Activated CD8-positive, alpha-beta memory T cell treated with anti-CD3 and anti-CD28 coated beads for 36 hours (primary cell): ENCODE results near the gene CLIC2. TPM values are rescaled to one million over a fixed set of nuclear protein-coding genes. Genes with fewer than 3 reads are reported as not detected.
"Not testable (repeated sequence)": the region's sequence is repeated elsewhere in the genome, so short reads cannot be mapped to it uniquely, and the experiment has no call there.

Source experiments
- CTCF ChIA-PET: fragments of 350-600 bp; sonication (Branson Sonifier 250); formaldehyde crosslinking; loops from one replicate; lab custom pipeline; 2021; ENCODE audit warnings: antibody characterized with exemption; lab: Charles Lee
- POLR2A ChIA-PET: fragments of 350-600 bp; sonication (Branson Sonifier 250); formaldehyde crosslinking; loops from one replicate; lab custom pipeline; 2021; ENCODE audit warnings: antibody characterized with exemption; lab: Charles Lee
- total RNA-seq, 2 experiments: library from RNA; stranded (reverse); gene quantifications; one replicate each; pipeline ENCODE4 v1.2.3, GENCODE V29; 2021

CLIC2 gene
- under 1 TPM; 0.27 to 0.32 TPM for total RNA-seq

DNA sequence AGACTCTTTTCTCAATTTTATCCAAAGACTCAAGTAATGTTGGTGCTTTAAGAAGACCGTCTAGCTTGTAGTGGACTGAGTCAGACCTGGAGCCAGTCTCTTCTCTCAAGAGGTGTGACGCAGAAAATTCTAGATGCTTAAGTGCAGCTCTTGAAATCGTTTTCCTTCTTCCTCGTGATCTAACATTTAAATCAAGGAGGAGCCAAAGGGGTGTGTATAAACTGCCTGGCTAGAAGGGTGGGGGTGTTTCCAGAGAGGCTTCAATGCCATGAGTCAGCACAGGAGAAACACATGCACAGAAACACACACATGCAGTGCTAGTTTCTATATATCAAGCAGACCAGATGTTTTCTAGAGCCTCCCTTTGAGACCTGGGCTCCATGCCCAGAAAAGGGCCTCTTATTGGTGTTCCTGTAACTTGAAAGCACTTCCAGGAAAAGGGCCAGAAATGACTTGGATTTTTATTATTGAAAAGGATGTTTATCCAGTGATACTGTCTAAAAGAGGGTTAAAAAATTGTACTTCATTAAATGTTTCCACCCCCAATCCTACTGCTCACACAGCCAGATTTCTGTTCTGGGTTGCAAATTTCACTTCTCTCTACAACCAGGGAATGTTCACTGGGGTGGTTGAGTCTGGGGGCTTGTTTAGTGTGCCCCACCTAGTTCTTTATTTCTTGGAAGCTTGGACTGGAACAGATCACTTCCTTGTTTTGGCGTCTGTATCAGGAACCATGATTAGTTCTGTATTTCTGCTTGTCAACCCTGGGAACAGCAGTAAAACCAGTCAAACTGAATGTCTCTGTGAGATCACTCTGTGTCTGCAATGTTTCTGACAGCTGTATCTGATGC lies at the start of gene CLIC2:
Gene CLIC2 (minus strand): TSS at position 129 of the 851 bp plus-strand sequence. CDS start 187 bp downstream, outside the sequence.
- POLR2A ChIA-PET = no interaction called here
- CTCF ChIA-PET = interaction anchor here (0.6 kb wide), 1 partner anchor 578 kb away, joined by 3 read pairs; no protein-coding TSS in a partner anchor

DNA sequence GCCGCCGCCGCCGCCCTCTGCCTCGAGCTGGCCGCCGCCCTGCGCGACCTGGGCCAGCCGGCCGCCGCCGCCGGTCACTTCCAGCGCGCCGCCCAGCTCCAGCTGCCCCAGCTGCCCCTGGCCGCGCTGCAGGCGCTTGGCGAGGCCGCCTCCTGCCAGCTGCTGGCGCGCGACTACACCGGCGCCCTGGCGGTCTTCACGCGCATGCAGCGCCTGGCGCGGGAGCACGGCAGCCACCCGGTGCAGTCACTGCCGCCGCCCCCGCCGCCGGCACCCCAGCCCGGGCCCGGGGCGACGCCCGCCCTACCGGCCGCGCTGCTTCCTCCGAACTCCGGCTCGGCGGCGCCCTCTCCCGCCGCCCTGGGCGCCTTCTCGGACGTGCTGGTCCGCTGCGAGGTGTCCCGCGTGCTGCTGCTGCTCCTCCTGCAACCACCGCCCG lies 48.1 kb upstream of the CLIC2 start:
- POLR2A ChIA-PET, CTCF ChIA-PET: not testable (repeated sequence)

DNA sequence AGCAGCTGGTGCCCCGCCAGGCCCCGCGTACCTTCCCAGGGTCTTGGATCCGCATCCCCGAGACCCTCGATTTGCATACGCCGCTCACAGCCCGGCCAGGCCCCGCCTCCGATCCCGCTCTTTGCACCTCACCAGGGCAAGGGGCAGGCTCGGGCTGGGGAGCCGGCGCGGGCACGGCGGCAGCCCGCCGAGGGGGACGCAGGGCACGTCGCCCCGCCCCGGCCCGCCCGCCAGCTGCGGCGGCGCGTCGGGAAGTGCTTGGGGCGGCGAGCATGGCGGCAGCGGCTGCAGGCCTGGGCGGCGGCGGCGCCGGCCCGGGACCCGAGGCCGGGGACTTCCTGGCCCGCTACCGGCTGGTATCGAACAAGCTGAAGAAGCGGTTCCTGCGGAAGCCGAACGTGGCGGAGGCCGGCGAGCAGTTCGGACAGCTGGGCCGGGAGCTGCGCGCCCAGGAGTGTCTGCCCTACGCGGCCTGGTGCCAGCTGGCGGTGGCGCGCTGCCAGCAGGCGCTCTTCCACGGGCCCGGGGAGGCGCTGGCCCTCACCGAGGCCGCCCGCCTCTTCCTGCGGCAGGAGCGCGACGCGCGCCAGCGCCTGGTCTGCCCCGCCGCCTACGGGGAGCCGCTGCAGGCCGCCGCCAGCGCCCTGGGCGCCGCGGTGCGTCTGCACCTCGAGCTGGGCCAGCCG lies 47.6 kb upstream of the CLIC2 start, which contains the start of gene F8A2:
Gene F8A2 (plus strand): TSS at position 253 of the 686 bp plus-strand sequence. CDS start 20 bp downstream, at position 273.
- CTCF ChIA-PET, POLR2A ChIA-PET: not testable (repeated sequence)

DNA sequence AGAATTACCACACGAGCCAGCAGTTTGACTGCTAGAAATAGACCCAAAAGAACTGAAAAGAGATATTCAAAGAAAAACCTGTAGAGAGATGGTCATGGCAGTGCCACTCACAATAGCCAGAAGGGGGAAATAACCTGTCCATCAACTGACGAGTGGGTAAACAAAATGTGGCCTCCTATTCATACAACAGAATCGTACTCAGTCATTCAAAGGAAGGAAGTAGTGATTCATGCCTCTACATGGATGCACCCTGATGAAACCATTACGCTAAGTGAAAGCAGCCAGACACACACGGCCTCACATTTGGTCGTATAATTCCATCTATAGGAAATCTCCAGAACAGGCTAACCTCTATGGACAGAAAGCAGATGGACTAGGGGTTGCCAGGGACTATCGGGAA lies 45.4 kb upstream of the CLIC2 start:
- POLR2A ChIA-PET, CTCF ChIA-PET: not testable (repeated sequence)

DNA sequence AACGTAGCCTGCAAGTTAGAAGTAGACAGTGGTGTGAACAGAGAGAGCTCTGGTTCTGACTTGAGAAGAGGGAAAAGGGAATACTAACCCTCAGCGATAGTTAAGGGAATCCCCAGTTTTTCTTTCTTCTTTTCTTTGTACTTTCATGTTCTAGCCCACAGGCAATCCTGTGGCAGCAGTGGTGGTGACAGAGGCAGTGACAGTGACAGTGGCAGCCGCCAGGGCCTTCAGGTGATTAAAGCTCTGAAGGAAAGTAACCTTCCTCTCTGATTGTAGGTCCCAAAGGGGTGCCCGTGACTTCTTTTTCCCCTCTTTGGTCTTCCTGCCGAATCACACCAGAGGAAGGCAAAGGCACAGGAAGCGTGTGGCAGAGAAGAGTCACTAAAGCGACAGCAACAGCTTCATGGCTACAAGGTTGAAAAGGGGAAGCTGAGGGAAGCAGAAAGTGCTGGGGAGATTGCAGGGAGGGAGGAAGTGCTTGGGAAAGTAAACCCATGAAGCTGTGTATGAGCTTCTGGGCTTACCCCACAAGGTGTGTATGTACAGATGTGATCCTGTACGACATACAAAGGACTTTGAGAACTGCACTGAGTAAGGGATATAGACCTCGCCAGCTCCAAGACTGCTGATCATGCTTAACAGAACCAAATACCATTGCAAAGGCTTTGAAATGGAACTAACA lies 39.5 kb upstream of the CLIC2 start:
- POLR2A ChIA-PET = not testable (repeated sequence)

DNA sequence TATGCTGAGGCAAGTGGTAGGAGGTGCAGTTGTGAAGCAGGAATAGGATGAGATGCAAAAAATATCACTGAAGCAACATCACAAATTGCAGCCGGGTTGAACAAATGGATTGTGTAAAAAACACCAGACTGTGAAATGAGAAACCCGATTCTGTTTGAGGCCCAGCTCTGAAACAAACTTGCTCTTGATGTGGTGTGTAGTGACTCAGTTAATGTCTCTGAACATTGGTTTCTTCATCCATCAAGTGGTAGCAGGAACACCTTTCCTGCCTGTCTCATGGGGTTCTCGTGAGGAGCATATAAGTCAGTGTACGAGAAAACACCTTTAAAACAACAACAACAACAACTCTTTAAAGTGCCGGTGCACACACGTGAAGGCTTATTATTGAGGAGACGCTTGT lies 29.3 kb upstream of the CLIC2 start:
- POLR2A ChIA-PET, CTCF ChIA-PET: not testable (repeated sequence)

More for the DNA sequence above, 39.5 kb upstream of the CLIC2 start:
- CTCF ChIA-PET = not testable (repeated sequence)

DNA sequence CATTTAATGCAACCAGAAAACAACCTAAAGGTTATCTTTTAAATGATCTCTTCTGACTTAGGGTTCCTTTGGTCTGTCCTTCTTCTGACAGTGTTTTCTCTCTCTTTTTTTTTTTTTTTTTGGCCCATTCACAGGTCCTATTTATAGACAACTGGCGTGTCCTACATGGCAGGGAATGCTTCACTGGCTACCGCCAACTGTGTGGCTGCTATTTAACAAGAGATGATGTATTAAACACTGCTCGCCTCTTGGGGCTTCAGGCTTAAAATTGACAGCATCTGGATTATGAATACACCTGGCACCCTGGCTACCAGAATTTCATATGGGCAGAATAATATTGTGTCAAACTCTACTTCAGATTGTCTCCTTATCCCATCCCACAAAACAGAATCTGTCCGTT lies 15.0 kb upstream of the CLIC2 start:
- CTCF ChIA-PET, POLR2A ChIA-PET: not testable (repeated sequence)

DNA sequence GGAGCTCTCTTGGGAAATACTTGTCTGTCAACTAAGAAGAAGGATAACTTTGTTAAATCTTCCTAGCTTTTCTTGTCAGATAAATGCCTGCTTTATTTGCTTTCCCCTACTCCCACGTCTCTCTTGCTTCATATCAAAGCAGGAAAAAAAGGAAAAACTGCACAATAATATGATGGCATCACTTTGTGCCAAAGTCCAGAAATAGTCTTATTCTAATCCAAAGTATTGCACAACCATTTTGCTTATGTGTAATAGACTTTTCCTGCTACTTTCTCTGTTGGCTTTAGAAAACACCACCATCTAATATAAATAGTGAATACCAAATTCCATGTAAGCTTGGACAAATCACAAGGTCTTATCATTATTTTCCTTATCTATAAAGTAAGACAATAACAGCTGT lies 11.3 kb upstream of the CLIC2 start:
- POLR2A ChIA-PET, CTCF ChIA-PET: not testable (repeated sequence)

DNA sequence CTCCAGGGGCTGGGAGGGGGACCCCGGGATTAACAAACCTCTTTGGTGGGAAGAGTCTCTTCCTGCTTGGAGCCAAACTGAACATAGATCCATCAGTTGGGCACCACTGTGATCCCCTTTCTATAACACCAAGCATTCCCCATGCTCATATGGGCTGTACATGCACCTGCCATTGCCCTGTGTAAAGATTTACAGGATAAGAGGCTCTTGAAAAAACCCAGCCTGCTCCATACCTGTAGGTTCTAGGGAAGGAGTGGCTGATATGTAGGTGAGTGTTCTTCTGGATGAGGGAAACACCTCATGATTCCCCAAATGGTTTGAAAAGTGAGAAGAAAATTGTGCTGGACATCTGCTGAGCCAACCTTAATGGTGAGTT lies 911 bp upstream of the CLIC2 start:
- CTCF ChIA-PET = interaction anchor here (0.6 kb wide), 1 partner anchor 578 kb away, joined by 3 read pairs; no protein-coding TSS in a partner anchor
- POLR2A ChIA-PET = not testable (repeated sequence)

DNA sequence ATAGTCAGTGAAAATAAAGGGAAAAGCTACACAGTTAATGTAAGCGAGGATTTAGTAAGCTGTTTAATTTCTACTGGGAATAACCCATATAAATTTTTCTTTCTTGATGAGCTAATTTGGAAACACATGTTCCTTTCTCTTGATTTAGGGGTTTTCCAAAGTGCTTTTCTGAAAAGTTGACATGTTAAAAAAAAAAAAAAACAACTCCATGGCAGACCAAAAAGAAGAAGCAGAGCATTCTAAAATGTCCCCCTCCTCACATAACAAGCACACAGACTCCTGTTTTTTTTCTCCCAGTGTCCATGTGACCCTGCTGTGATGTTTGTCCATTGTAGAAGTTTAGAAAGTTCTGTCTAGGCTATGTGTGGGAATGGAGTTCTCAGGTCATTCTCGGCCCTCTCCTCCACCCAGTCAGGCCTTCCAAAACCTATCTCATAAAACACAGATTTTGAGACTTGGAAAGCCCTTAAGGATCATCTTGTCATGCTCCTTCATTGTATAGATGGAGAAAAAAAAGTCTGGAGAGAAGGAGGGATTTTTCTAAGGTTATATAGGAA lies 792 bp downstream of the CLIC2 start:
- CTCF ChIA-PET = no interaction called here
- POLR2A ChIA-PET = no interaction called here

DNA sequence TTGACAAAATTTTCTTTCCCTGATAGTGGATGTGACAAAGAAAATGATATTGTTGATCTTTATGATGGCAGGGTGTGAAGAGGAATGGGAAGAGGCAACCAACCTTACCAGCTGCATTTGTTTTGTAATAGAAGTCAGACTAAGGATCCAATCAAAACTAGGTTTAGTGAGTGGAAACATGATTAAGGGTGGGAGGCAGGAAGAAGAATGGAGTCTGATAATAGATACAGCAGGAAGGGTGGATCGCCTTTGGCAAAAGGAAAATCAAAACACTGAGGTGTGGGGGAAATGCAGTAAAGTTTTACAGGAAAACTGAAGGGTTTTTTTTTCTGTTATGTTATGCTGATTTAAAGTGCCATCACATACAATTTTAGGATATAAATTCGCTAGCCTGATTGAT lies 3.4 kb downstream of the CLIC2 start:
- ChIA-PET CTCF (no interaction called here), POLR2A (no interaction called here)

DNA sequence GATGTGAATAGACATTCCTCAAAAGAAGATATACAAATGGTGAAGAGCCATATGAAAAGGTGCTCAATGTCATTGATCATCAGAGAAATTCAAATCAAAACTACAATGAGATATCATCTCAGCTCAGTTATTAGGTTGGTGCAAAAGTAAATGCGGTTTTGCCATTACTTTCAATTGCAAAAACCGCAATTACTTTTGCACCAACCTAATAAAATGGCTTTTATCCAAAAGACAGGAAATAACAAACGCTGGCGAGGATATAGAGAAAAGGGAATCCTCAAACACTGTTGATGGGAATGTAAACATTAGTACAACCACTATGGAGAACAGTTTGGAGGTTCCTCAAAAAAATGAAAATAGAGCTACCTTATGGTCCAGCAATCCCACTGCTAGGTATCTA lies 5.1 kb downstream of the CLIC2 start:
- ChIA-PET CTCF (no interaction called here), POLR2A (no interaction called here)

DNA sequence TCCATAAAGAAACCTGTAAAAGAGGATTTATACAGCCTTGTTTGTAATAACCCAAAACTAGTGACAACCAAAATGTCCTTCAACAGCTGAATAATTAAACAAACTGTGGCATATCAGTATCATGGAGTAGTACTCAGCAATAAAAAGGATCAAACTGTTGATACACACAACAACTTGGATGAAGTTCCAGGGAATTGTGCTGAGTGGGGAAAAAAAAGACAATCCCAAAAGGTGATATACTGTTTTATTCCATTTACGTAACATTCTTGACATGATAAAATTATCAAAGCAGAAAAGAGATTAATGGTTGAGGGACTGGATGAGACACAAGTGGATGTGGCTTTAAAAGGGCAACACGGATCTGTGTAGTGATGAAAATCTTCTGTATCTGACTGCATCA lies 7.8 kb downstream of the CLIC2 start:
- ChIA-PET CTCF (no interaction called here), POLR2A (no interaction called here)

DNA sequence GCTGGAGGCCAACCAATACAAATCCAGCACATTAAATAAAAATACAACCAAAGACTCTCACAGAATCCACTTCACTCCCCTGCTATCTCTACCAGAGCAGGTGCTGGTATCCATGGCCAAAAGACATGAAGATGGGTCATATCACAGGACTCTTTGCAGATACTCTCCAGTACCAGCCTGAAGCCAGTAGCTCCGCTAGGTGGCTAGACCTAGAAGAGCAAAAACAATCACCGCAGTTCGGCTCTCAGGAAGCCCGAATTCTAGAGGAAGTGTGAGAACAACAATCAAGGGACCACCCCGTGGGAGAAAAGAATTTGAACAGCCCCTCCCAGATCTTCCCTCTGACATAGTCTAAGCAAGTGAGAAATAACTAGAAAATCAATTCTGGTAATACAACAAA lies 20.2 kb downstream of the CLIC2 start:
- POLR2A ChIA-PET = no interaction called here
- CTCF ChIA-PET = no interaction called here

DNA sequence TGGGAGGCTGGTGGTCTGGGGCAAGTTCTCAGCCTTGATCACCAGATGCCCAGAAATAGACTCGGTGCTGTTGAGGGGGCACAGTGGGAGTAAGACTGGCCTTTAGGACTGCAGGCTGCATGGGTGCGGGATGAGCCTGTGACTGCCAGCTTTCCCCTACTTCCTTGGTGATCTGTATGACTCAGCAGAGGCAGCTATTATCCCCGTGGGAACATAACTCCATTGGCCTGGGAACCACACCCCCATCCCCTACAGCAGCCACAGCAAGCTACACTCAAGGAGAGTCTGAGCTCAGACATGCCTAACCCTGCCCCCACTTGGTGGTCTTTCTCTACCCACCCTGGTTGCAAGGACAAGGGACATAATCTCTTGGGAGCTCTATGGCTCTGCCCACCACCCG lies 20.6 kb downstream of the CLIC2 start:
- CTCF ChIA-PET = no interaction called here
- POLR2A ChIA-PET = no interaction called here

DNA sequence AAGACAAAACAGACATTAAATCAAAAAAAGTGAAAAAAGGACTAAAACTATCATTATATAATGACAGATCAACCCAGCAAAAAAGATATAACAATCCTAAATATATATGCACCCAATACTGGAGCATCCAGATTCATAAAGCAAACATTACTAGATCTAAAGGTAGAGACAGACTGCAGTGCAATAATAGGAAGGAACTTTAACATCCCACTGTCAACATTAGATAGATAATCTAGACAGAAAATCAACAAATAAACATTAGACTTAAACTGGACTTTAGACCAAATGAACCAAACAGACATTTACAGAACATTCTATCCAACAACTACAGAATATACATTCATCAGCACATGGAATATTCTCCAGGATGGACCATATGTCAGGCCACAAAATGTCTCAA lies 40.6 kb downstream of the CLIC2 start:
- ChIA-PET CTCF (no interaction called here), POLR2A (no interaction called here)

DNA sequence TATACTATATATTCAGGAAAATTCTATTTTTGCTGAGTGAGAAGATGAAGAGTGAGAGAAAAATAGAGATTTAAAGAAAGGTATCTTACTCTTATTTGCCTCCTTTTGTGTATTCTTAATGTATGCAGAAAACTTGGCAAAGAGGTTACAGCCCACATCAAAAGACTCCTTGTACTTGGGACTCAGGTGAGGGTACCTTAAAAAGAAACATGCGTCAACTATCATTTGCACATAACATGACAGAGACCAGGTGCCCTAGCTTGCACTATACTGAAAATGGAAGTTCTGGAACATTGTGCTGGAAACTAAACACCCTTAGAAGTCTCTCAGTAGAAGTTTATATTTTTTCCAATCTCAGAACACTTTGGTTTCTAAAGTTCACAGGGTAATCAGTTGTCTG lies 54.5 kb downstream of the CLIC2 start:
- ChIA-PET POLR2A (no interaction called here), CTCF (no interaction called here)

DNA sequence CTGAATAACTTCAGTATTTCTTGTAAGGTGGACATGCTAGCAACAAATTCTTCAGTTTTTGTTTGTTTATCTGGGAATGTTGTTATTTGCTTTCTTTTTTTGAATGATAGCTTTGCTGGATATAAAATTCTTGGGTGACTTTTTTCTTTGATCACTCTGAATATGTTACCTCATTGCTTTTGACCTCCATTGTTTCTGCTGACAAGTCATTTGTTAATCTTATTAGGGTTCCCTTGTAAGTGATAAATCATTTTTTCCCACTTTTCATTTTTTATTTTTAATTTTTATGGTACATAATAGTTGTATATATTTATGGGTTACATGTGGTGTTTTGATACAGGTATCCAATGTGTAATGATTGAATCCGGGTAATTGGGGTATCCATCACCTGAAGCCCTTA lies 63.4 kb downstream of the CLIC2 start:
- CTCF ChIA-PET = no interaction called here
- POLR2A ChIA-PET = no interaction called here

DNA sequence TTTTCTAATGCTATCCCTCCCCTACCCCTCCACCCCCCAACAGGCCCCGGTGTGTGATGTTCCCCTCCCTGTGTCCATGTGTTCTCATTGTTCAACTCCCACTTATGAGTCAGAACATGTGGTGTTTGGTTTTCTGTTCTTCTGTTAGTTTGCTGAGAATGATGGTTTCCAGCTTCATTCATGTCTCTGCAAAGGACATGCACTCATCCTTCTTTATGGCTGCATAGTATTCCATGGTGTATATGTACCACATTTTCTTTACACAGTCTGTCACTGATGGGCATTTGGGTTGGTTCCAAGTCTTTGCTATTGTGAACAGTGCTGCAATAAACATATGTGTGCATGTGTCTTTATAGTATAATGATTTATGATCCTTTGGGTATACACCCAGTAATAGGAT lies 66.4 kb downstream of the CLIC2 start:
- POLR2A ChIA-PET, CTCF ChIA-PET: not testable (repeated sequence)

DNA sequence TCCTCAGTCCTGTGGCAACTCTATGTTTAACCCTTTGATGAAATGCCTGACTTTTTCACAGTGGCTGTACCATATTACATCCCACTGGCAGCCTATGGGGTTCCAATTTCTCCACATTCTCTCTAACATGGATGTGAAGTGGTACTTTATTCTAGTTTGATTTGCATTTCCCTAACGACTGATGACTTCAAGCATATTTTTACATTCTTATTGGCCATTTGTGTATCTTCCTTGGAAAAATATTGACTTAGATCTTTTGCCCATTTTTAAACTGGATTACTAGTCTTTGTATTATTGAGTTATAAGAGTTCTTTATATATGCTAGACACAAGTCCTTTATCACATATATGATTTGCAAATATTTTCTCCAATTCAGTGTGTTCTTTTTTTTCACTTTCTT lies 68.0 kb downstream of the CLIC2 start:
- ChIA-PET CTCF (no interaction called here), POLR2A (no interaction called here)
